SK-N-SH (cell line): ENCODE results near the gene CDC42EP3. TPM values are rescaled to one million over a fixed set of nuclear protein-coding genes. Genes with fewer than 3 reads are reported as not detected.

Experiments
- CTCF ChIA-PET: fragments of 300-600, 350-600 bp; formaldehyde crosslinking; extraction: SDS; loops from one replicate; lab custom pipeline; 2021; lab: Yijun Ruan, JAX
- POLR2A ChIA-PET: fragments of 350-600 bp; sonication (Branson Sonifier 250); formaldehyde crosslinking; extraction: SDS; loops from one replicate; lab custom pipeline; 2020; ENCODE audit warnings: antibody characterized with exemption, inconsistent platforms; lab: Yijun Ruan, JAX
- DNase-seq: peaks from one replicate; pipeline ENCODE4 v3.0.0; 2012
- H2AFZ ChIP-seq: fragments of 200-600 bp; sonication (generic); 2 replicates; pipeline ENCODE4 v1.8.1; 2016; ENCODE audit warnings: antibody characterized with exemption, mild to moderate bottlenecking, low read depth
- H3F3A ChIP-seq: fragments of 200-600 bp; sonication (generic); replicated peaks from 2 replicates; pipeline ENCODE3; 2016; ENCODE audit warnings: antibody characterized with exemption, mild to moderate bottlenecking; ENCODE audit not compliant: insufficient read depth
- H3K27ac ChIP-seq, 2 experiments: fragments of 200-500 bp in 1 of 2; fragments of 200-600 bp in 1 of 2; sonication (Bioruptor generic) in 1 of 2; sonication (generic), shearing (Covaris generic) in 1 of 2; 2 replicates each; pipeline versions ENCODE4 v1.5.1 to v1.6.1; 2014 to 2016; ENCODE audit warnings: low read depth in 2 of 2, inconsistent platforms in 1 of 2, low read length in 1 of 2, mild to moderate bottlenecking in 1 of 2, mixed read lengths in 1 of 2
- H3K27me3 ChIP-seq: fragments of 200-600 bp; sonication (generic), shearing (Covaris generic); 2 replicates; pipeline ENCODE4 v1.6.1; 2016; ENCODE audit warnings: mixed run types; ENCODE audit not compliant: insufficient read depth
- H3K36me3 ChIP-seq, 2 experiments: fragments of 200-500 bp in 1 of 2; fragments of 200-600 bp in 1 of 2; sonication (Bioruptor generic) in 1 of 2; sonication (generic) in 1 of 2; replicated peaks in 1 of 2; 2 replicates each; pipeline versions ENCODE3 to v1.5.1; 2014 to 2016; ENCODE audit warnings: low read length in 1 of 2, mild to moderate bottlenecking in 1 of 2; ENCODE audit not compliant: insufficient read depth in 2 of 2, control insufficient read depth in 1 of 2
- H3K4me1 ChIP-seq, 2 experiments: fragments of 200-500 bp in 1 of 2; fragments of 200-600 bp in 1 of 2; sonication (Bioruptor generic) in 1 of 2; sonication (generic), shearing (Covaris generic) in 1 of 2; 2 replicates each; pipeline versions ENCODE4 v1.5.1 to v1.6.1; 2014 to 2016; ENCODE audit warnings: low read depth in 1 of 2, low read length in 1 of 2, mixed run types in 1 of 2; ENCODE audit not compliant: insufficient read depth in 2 of 2, control insufficient read depth in 1 of 2
- H3K4me2 ChIP-seq: fragments of 200-600 bp; sonication (generic), shearing (Covaris generic); 2 replicates; pipeline ENCODE4 v1.6.1; 2017; ENCODE audit warnings: mixed run types
- H3K4me3 ChIP-seq, 2 experiments: fragments of 200-500 bp in 1 of 2; fragments of 200-600 bp in 1 of 2; sonication (Bioruptor generic) in 1 of 2; sonication (generic), shearing (Covaris generic) in 1 of 2; 2 replicates each; pipeline versions ENCODE4 v1.5.1 to v1.8.1; 2014 to 2016; ENCODE audit warnings: low read depth in 2 of 2, inconsistent platforms in 1 of 2, low read length in 1 of 2, mild to moderate bottlenecking in 1 of 2, mixed read lengths in 1 of 2, moderate library complexity in 1 of 2
- H3K79me2 ChIP-seq: fragments of 200-600 bp; sonication (generic); 2 replicates; pipeline ENCODE4 v1.8.1; 2017; ENCODE audit warnings: mild to moderate bottlenecking; ENCODE audit not compliant: insufficient read depth
- H3K9ac ChIP-seq: fragments of 200-600 bp; sonication (generic); 2 replicates; pipeline ENCODE4 v1.6.1; 2017; ENCODE audit warnings: mixed run types
- H3K9me2 ChIP-seq: fragments of 200-600 bp; sonication (generic); 2 replicates; pipeline ENCODE4 v1.6.1; 2017; ENCODE audit warnings: mixed run types
- H3K9me3 ChIP-seq: fragments of 200-600 bp; sonication (generic); 2 replicates; pipeline ENCODE4 v1.6.1; 2017; ENCODE audit warnings: mixed run types, mild to moderate bottlenecking, moderate library complexity
- H4K20me1 ChIP-seq: fragments of 200-600 bp; sonication (generic); 2 replicates; pipeline ENCODE4 v1.6.1; 2017; ENCODE audit warnings: mild to moderate bottlenecking, mixed run types; ENCODE audit not compliant: insufficient read depth
- EP300 ChIP-seq, 2 experiments: IDR thresholded peaks; 2 replicates each; pipeline versions ENCODE4 v1.4.0 to v1.6.1; 2012; ENCODE audit warnings: borderline replicate concordance in 1 of 2, low read depth in 1 of 2, low read length in 1 of 2
- FOSL2 ChIP-seq: IDR thresholded peaks from 2 replicates; pipeline ENCODE4 v1.4.0; 2012; ENCODE audit warnings: low read depth, mild to moderate bottlenecking, moderate library complexity, borderline replicate concordance
- FOXJ3 ChIP-seq: sonication (generic); formaldehyde crosslinking; IDR thresholded peaks from 2 replicates; pipeline ENCODE4 v1.5.1; 2020; ENCODE audit warnings: mild to moderate bottlenecking, missing genetic modification reagents
- FOXM1 ChIP-seq: IDR thresholded peaks from 2 replicates; pipeline ENCODE4 v1.4.0; 2012; ENCODE audit warnings: low read depth, mild to moderate bottlenecking
- JUND ChIP-seq: IDR thresholded peaks from 2 replicates; pipeline ENCODE4 v1.4.0; 2012
- MXI1 ChIP-seq: IDR thresholded peaks from 2 replicates; pipeline ENCODE4 v1.6.1; 2012; ENCODE audit warnings: mild to moderate bottlenecking, low read depth, low read length, improper control_type of control experiment
- NFIC ChIP-seq: IDR thresholded peaks from 2 replicates; pipeline ENCODE4 v1.4.0; 2012; ENCODE audit warnings: borderline replicate concordance
- NRF1 ChIP-seq: IDR thresholded peaks from 2 replicates; pipeline ENCODE4 v1.6.1; 2012; ENCODE audit warnings: low read depth, mild to moderate bottlenecking, low read length
- POLR2AphosphoS5 ChIP-seq: IDR thresholded peaks from 2 replicates; pipeline ENCODE4 v1.6.1; 2012; ENCODE audit warnings: low read depth, low read length
- RCOR1 ChIP-seq: fragments of 150-350 bp; IDR thresholded peaks from 2 replicates; pipeline ENCODE4 v1.6.1; 2017; ENCODE audit warnings: antibody characterized with exemption, low read length
- RXRA ChIP-seq: IDR thresholded peaks from 2 replicates; pipeline ENCODE4 v1.4.0; 2012; ENCODE audit warnings: low read depth, mild to moderate bottlenecking, borderline replicate concordance
- SMC3 ChIP-seq: IDR thresholded peaks from 2 replicates; pipeline ENCODE4 v1.6.1; 2012; ENCODE audit warnings: low read depth, low read length, improper control_type of control experiment
- TCF12 ChIP-seq: IDR thresholded peaks from 2 replicates; pipeline ENCODE4 v1.4.0; 2012
- TEAD4 ChIP-seq: IDR thresholded peaks from 2 replicates; pipeline ENCODE4 v1.4.0; 2012; ENCODE audit warnings: mild to moderate bottlenecking, borderline replicate concordance; ENCODE audit not compliant: insufficient read depth
- WGBS: methylation state at CpG from one replicate; pipeline ENCODE4 v1.1.6; 2017; ENCODE audit warnings: low lambda C conversion rate; 5-methylcytosine and 5-hydroxymethylcytosine counted together
- polyA plus RNA-seq, 3 experiments: library from polyadenylated mRNA; depleted of rRNA; stranded (reverse); fragments of >200 nt; gene quantifications; 2 replicates each; pipeline ENCODE4 v1.2.3, GENCODE V29; 2012
- TF ChIP-seq, protein P1 (sequence below): IDR thresholded peaks from 2 replicates; pipeline ENCODE4; 2012
- TF ChIP-seq, protein P2 (sequence below): fragments of 150-350 bp; IDR thresholded peaks from 2 replicates; pipeline ENCODE4 v1.6.1; 2017; ENCODE audit warnings: antibody characterized with exemption, low read length, low read depth, borderline replicate concordance
- TF ChIP-seq, protein P3 (sequence below): IDR thresholded peaks from 2 replicates; pipeline ENCODE4 v1.6.1; 2012; ENCODE audit warnings: mild to moderate bottlenecking, low read depth, low read length, moderate library complexity
- TF ChIP-seq, protein P4 (sequence below): IDR thresholded peaks from 2 replicates; pipeline ENCODE4 v1.4.0; 2012; ENCODE audit warnings: low read depth, borderline replicate concordance

The CDC42EP3 gene
- polyA plus RNA-seq, 1 of the 3 experiments (the other 2 are of a cell fraction), result 87.5 TPM

DNA sequence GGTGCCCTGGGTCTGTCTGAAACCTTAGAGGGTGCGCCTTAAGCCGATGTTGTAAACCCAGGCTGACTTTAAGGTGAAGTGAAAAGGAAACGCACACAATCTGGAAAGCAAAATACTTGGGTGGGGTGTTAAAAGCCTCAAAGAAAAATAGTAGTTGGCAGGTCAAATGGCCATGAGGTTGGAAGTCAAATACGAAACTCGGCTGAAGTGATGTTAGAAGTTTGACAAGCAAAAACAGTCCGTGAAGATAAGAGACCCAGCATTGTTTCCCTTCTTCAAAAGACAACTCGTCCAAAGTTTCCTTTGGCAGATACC is 1.4 kb upstream of the CDC42EP3 start:
- H3K79me2 ChIP-seq, result peaks cover 37% of the 10 kb centered on the region
- peak overlapping the region; percentile 92 for H3K9ac ChIP-seq
- ChIA-PET CTCF (interaction anchor here (0.7 to 6.4 kb wide), 7 partner anchors 19 to 277 kb away, joined by 3 to 55 read pairs (median 6); no protein-coding TSS in a partner anchor), POLR2A (interaction anchor here (0.5 to 5.0 kb wide), 12 partner anchors 15 to 1079 kb away, joined by 3 to 56 read pairs (median 4); partner anchors contain the start of gene SRSF7)
- no peak for TF ChIP-seq FOXJ3 (CRISPR knock-in tag)
- TF ChIP-seq, protein P1, sequence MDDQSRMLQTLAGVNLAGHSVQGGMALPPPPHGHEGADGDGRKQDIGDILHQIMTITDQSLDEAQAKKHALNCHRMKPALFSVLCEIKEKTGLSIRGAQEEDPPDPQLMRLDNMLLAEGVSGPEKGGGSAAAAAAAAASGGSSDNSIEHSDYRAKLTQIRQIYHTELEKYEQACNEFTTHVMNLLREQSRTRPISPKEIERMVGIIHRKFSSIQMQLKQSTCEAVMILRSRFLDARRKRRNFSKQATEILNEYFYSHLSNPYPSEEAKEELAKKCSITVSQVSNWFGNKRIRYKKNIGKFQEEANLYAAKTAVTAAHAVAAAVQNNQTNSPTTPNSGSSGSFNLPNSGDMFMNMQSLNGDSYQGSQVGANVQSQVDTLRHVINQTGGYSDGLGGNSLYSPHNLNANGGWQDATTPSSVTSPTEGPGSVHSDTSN, result no peak
- peaks cover 27% of the 10 kb centered on the region for H4K20me1 ChIP-seq
- peak overlapping the region; percentile 86 to 99 for H3K27ac ChIP-seq
- peaks cover 34% of the 10 kb centered on the region for H3F3A ChIP-seq
- H3K4me3 ChIP-seq, result peak overlapping the region; percentile 80 to 100
- H3K27me3 ChIP-seq, result no peaks in the 10 kb centered on the region
- no peak for DNase-seq
- peak overlapping the region; percentile 77 for H2AFZ ChIP-seq
- peak overlapping the region; percentile 86 for H3K4me2 ChIP-seq
- no peaks in the 10 kb centered on the region for H3K9me2 ChIP-seq
- H3K4me1 ChIP-seq, result peaks cover 15 to 20% of the 10 kb centered on the region in 2 experiments; a peak in 3 of 4 replicates
- peaks cover 20 to 24% of the 10 kb centered on the region in 2 experiments for H3K36me3 ChIP-seq
- WGBS, result 27% methylated on average over 6 of the region's 7 CpGs
- no peaks in the 10 kb centered on the region for H3K9me3 ChIP-seq

DNA sequence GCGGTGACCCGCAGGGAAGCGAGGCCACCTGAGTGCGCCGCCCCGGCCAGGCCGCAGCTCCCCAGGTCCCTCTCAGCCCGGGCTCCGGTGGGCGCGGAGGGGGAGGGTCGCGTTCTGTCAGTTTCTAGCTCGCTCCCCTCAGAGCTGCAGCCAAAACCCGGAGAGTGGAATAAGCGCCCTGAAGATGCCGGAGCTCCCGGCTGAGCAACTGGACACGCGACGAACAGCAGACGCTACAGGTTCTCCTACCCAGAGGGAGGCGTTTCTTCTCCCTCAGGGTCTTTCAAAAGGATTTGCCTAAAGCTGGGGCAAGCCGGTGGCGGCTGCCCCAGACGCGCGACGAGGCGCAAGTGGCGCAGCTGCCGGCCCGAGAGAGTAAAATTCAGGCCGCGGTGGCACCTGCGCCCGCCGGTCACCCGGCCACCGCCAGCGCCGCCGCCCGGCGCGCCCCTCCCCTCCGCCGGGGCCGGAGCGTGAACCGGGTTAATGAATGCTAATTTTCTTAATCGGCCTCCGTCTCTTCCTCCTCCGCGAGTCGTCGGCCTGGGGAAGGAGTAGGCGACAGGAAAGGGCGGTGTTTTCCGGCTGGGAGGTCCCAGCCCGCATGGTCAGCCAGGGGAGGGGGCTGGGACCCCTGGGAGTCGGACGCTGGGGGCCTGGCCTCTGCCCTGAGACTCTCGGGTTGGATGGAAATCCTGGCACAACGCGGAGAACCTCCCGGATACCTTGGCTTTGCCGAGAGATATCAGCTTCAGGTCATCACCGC is 845 bp upstream of the CDC42EP3 start:
- H3K9me3 ChIP-seq, result no peaks in the 10 kb centered on the region
- peaks cover 21 to 26% of the 10 kb centered on the region in 2 experiments for H3K4me1 ChIP-seq
- no peaks in the 10 kb centered on the region for H3K9me2 ChIP-seq
- WGBS, result under 1% methylated on average over 29 of the region's 69 CpGs
- peak overlapping the region; percentile 86 for H3K4me2 ChIP-seq
- DNase-seq, result peak; percentile 98
- CTCF ChIA-PET, result interaction anchor here (0.7 to 6.4 kb wide), 13 partner anchors 10 to 324 kb away, joined by 3 to 55 read pairs (median 4); no protein-coding TSS in a partner anchor
- H3K36me3 ChIP-seq, result peaks cover 26 to 29% of the 10 kb centered on the region in 2 experiments
- peaks cover 33% of the 10 kb centered on the region for H4K20me1 ChIP-seq
- peak overlapping the region; percentile 77 for H2AFZ ChIP-seq
- H3F3A ChIP-seq, result peaks cover 34% of the 10 kb centered on the region
- H3K9ac ChIP-seq, result peak overlapping the region; percentile 92
- POLR2A ChIA-PET, result interaction anchor here (0.5 to 5.0 kb wide), 17 partner anchors 15 to 1079 kb away, joined by 3 to 56 read pairs (median 4); partner anchors contain the start of gene SRSF7
- H3K27ac ChIP-seq, result peak overlapping the region; percentile 86 to 99
- no peaks in the 10 kb centered on the region for H3K27me3 ChIP-seq
- peaks cover 42% of the 10 kb centered on the region for H3K79me2 ChIP-seq
- H3K4me3 ChIP-seq, result peak overlapping the region; percentile 80 to 100
- peak; percentile 51; the same call in 1 of the 2 replicates for TF ChIP-seq NFIC
- peak; percentile 7; the same call in 1 of the 2 replicates for TF ChIP-seq FOSL2
- TF ChIP-seq EP300 (IDR thresholded peaks at IDR 0.05; ENCODE audit: borderline replicate concordance in 1 of 2, low read depth in 1 of 2, low read length in 1 of 2), result peak in 1 of 2 experiments; percentile 58; a peak in 2 of 4 replicates
- peak; percentile 73; the same call in 1 of the 2 replicates for TF ChIP-seq RCOR1
- TF ChIP-seq FOXM1, result no peak
- peak; percentile 49 for TF ChIP-seq POLR2AphosphoS5
- TF ChIP-seq, protein P2, sequence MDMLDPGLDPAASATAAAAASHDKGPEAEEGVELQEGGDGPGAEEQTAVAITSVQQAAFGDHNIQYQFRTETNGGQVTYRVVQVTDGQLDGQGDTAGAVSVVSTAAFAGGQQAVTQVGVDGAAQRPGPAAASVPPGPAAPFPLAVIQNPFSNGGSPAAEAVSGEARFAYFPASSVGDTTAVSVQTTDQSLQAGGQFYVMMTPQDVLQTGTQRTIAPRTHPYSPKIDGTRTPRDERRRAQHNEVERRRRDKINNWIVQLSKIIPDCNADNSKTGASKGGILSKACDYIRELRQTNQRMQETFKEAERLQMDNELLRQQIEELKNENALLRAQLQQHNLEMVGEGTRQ, result no peak; the same call in 1 of the 2 replicates
- TF ChIP-seq, protein P3, sequence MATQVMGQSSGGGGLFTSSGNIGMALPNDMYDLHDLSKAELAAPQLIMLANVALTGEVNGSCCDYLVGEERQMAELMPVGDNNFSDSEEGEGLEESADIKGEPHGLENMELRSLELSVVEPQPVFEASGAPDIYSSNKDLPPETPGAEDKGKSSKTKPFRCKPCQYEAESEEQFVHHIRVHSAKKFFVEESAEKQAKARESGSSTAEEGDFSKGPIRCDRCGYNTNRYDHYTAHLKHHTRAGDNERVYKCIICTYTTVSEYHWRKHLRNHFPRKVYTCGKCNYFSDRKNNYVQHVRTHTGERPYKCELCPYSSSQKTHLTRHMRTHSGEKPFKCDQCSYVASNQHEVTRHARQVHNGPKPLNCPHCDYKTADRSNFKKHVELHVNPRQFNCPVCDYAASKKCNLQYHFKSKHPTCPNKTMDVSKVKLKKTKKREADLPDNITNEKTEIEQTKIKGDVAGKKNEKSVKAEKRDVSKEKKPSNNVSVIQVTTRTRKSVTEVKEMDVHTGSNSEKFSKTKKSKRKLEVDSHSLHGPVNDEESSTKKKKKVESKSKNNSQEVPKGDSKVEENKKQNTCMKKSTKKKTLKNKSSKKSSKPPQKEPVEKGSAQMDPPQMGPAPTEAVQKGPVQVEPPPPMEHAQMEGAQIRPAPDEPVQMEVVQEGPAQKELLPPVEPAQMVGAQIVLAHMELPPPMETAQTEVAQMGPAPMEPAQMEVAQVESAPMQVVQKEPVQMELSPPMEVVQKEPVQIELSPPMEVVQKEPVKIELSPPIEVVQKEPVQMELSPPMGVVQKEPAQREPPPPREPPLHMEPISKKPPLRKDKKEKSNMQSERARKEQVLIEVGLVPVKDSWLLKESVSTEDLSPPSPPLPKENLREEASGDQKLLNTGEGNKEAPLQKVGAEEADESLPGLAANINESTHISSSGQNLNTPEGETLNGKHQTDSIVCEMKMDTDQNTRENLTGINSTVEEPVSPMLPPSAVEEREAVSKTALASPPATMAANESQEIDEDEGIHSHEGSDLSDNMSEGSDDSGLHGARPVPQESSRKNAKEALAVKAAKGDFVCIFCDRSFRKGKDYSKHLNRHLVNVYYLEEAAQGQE, result no peak
- TF ChIP-seq RXRA, result peak; percentile 33; the same call in 1 of the 2 replicates
- TF ChIP-seq MXI1, result peak; percentile 55; the same call in 1 of the 2 replicates
- no peak; the same call in 1 of the 2 replicates for TF ChIP-seq TEAD4
- TF ChIP-seq SMC3, result no peak; the same call in 1 of the 2 replicates
- peak; percentile 22 for TF ChIP-seq TCF12
- peak; percentile 33 for TF ChIP-seq NRF1
- TF ChIP-seq JUND, result peak; percentile 66
- TF ChIP-seq, protein P4, sequence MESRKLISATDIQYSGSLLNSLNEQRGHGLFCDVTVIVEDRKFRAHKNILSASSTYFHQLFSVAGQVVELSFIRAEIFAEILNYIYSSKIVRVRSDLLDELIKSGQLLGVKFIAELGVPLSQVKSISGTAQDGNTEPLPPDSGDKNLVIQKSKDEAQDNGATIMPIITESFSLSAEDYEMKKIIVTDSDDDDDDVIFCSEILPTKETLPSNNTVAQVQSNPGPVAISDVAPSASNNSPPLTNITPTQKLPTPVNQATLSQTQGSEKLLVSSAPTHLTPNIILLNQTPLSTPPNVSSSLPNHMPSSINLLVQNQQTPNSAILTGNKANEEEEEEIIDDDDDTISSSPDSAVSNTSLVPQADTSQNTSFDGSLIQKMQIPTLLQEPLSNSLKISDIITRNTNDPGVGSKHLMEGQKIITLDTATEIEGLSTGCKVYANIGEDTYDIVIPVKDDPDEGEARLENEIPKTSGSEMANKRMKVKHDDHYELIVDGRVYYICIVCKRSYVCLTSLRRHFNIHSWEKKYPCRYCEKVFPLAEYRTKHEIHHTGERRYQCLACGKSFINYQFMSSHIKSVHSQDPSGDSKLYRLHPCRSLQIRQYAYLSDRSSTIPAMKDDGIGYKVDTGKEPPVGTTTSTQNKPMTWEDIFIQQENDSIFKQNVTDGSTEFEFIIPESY, result no peak
- peak; percentile 67 for TF ChIP-seq FOXJ3 (CRISPR knock-in tag)
